Breast epithelium (tissue), 4 donors: ENCODE measurements around the gene FBXL15. TPM values are rescaled to one million over a fixed set of nuclear protein-coding genes. Genes with fewer than 3 reads are reported as not detected.

Experiments used
- DNase-seq, 2 donors: peaks; one replicate each; pipeline ENCODE4 v3.0.0-alpha.2; 2019; ENCODE audit warnings: low spot score in 2 of 2
- H3K27ac ChIP-seq, 2 donors: fragments of 200-600 bp; sonication (generic) in 1 of 2; one replicate each; pipeline ENCODE4 v1.5.1; 2016 to 2019; ENCODE audit warnings: mild to moderate bottlenecking in 1 of 2
- H3K27me3 ChIP-seq, 2 donors: fragments of 200-600 bp; sonication (generic) in 1 of 2; one replicate each; pipeline versions ENCODE4 v1.5.1 to v1.6.0; 2017 to 2019; ENCODE audit warnings: control low read depth in 1 of 2, mild to moderate bottlenecking in 1 of 2
- H3K36me3 ChIP-seq: fragments of 200-600 bp; one replicate; pipeline ENCODE4 v1.5.1; 2019
- H3K4me1 ChIP-seq, 2 donors: fragments of 200-600 bp; sonication (generic); one replicate each; pipeline ENCODE4 v1.5.1; 2016 to 2019; ENCODE audit warnings: control low read depth in 1 of 2
- H3K4me3 ChIP-seq, 3 donors: fragments of 200-600 bp; sonication (generic); 1 replicate in 2 of 3; 2 replicates in 1 of 3; pipeline ENCODE4 v1.5.1; 2016 to 2019; ENCODE audit warnings: mild to moderate bottlenecking in 3 of 3, moderate library complexity in 2 of 3
- H3K9me3 ChIP-seq, 2 donors: fragments of 200-600 bp; sonication (generic) in 1 of 2; one replicate each; pipeline ENCODE4 v1.5.1; 2016 to 2019; ENCODE audit warnings: control low read depth in 1 of 2
- POLR2A ChIP-seq: fragments of 450-650 bp; IDR thresholded peaks from one replicate; pipeline ENCODE4 v1.6.1; 2016; ENCODE audit warnings: antibody characterized with exemption, mild to moderate bottlenecking, moderate library complexity
- POLR2AphosphoS5 ChIP-seq, 3 donors: sonication (generic); formaldehyde crosslinking; IDR thresholded peaks; one replicate each; pipeline ENCODE4 v1.6.1; 2017; ENCODE audit warnings: antibody characterized with exemption in 3 of 3
- intact Hi-C: fragments of 100-400 bp; cut with DNase I; formaldehyde crosslinking; loops from one replicate; pipeline ENCODE4 v1.15.1; 2023; ENCODE audit warnings: low total_unique reads
- total RNA-seq, 3 donors: library from RNA; depleted of rRNA; stranded (reverse); fragments of >200 nt; gene quantifications; one replicate each; pipeline ENCODE4 v1.1.0, GENCODE V29; 2016
- TF ChIP-seq, protein P1 (sequence below), 3 donors: fragments of 450-650 bp; IDR thresholded peaks; one replicate each; pipeline ENCODE4 v1.5.1; 2016 to 2017; ENCODE audit warnings: antibody characterized with exemption in 3 of 3, mild to moderate bottlenecking in 3 of 3, moderate library complexity in 3 of 3

The FBXL15 gene
- total RNA-seq, 3 donors from 2014 or later, result 16.8 to 24.8 (median 21.0) TPM

DNA sequence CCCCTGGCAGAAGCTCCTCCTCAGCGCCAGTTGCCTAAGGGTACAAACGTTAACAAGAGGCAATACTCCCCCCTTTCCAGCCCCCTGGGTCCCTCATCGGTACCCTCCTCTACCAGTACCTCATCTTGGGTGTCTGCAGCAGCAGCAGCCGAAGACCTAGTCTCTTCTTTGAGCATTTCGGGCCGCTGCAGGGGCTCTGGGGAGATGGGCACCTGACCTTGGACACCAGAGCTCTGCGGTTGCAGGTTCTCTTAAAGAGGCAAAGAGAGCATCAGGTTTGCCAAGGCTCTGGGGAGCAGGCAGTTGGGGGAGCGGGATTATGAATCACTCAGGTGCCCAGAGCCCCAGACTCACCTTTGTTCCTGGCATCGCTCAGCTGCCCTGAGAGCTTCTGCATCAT lies 3.5 kb downstream of the FBXL15 start:
- no peaks in the 10 kb centered on the region for H3K9me3 ChIP-seq
- no peak overlapping the region for H3K27ac ChIP-seq
- no peak for DNase-seq
- no peak for TF ChIP-seq POLR2A
- TF ChIP-seq, protein P1, sequence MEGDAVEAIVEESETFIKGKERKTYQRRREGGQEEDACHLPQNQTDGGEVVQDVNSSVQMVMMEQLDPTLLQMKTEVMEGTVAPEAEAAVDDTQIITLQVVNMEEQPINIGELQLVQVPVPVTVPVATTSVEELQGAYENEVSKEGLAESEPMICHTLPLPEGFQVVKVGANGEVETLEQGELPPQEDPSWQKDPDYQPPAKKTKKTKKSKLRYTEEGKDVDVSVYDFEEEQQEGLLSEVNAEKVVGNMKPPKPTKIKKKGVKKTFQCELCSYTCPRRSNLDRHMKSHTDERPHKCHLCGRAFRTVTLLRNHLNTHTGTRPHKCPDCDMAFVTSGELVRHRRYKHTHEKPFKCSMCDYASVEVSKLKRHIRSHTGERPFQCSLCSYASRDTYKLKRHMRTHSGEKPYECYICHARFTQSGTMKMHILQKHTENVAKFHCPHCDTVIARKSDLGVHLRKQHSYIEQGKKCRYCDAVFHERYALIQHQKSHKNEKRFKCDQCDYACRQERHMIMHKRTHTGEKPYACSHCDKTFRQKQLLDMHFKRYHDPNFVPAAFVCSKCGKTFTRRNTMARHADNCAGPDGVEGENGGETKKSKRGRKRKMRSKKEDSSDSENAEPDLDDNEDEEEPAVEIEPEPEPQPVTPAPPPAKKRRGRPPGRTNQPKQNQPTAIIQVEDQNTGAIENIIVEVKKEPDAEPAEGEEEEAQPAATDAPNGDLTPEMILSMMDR (IDR thresholded peaks at IDR 0.05), result no peak
- TF ChIP-seq POLR2AphosphoS5 (IDR thresholded peaks at IDR 0.05), result no peak
- H3K36me3 ChIP-seq, result no peaks in the 10 kb centered on the region
- no peak overlapping the region for H3K4me3 ChIP-seq
- no peaks in the 10 kb centered on the region for H3K27me3 ChIP-seq
- peaks cover 5 to 11% of the 10 kb centered on the region in 2 donors for H3K4me1 ChIP-seq
- intact Hi-C loops, result no loop called here

- H3K27ac ChIP-seq, result no peak overlapping the region
Observed at GRCh38 chr10:102424916-102425315, 4.3 kb downstream of the FBXL15 start.

GRCh38 chr10:102425444-102425843 lies 4.8 kb downstream of the FBXL15 start:
- H3K27ac ChIP-seq, result no peak overlapping the region

More at GRCh38 chr10:102424916-102425315, 4.3 kb downstream of the FBXL15 start:
- DNase-seq, result no peak
- Histone ChIP-seq H3K36me3 (no peaks in the 10 kb centered on the region), H3K9me3 (no peaks in the 10 kb centered on the region), H3K4me1 (peaks cover 3 to 8% of the 10 kb centered on the region in 2 donors), H3K27me3 (no peaks in the 10 kb centered on the region), H3K4me3 (no peak overlapping the region)
- intact Hi-C loops, result no loop called here
- TF ChIP-seq POLR2A (no peak), POLR2AphosphoS5 (IDR thresholded peaks at IDR 0.05) (no peak)
- TF ChIP-seq, protein P1 (IDR thresholded peaks at IDR 0.05), result no peak

GRCh38 chr10:102426803-102427287 lies 6.2 kb downstream of the FBXL15 start:
- intact Hi-C loops, result no loop called here
- TF ChIP-seq POLR2AphosphoS5 (IDR thresholded peaks at IDR 0.05) (no peak), POLR2A (no peak)
- TF ChIP-seq, protein P1 (IDR thresholded peaks at IDR 0.05), result no peak

More at GRCh38 chr10:102425444-102425843, 4.8 kb downstream of the FBXL15 start:
- intact Hi-C loops, result no loop called here
- Histone ChIP-seq H3K36me3 (no peaks in the 10 kb centered on the region), H3K4me1 (peaks cover 0 to 5% of the 10 kb centered on the region in 2 donors), H3K4me3 (no peak overlapping the region), H3K9me3 (no peaks in the 10 kb centered on the region), H3K27me3 (no peaks in the 10 kb centered on the region)
- TF ChIP-seq, protein P1 (IDR thresholded peaks at IDR 0.05), result no peak
- no peak for TF ChIP-seq POLR2A
- TF ChIP-seq POLR2AphosphoS5 (IDR thresholded peaks at IDR 0.05), result no peak
- no peak for DNase-seq

GRCh38 chr10:102429468-102429867 lies 8.8 kb downstream of the FBXL15 start:
- Histone ChIP-seq H3K27me3 (no peaks in the 10 kb centered on the region), H3K9me3 (no peaks in the 10 kb centered on the region), H3K27ac (no peak overlapping the region), H3K4me1 (peaks cover 6% of the 10 kb centered on the region in 2 donors), H3K4me3 (no peak overlapping the region), H3K36me3 (no peaks in the 10 kb centered on the region)
- DNase-seq, result no peak
- TF ChIP-seq POLR2A (no peak), POLR2AphosphoS5 (IDR thresholded peaks at IDR 0.05) (no peak)
- TF ChIP-seq, protein P1 (IDR thresholded peaks at IDR 0.05), result no peak
- intact Hi-C loops, result no loop called here

More at GRCh38 chr10:102426803-102427287, 6.2 kb downstream of the FBXL15 start:
- no peaks in the 10 kb centered on the region for H3K27me3 ChIP-seq
- no peaks in the 10 kb centered on the region for H3K36me3 ChIP-seq
- H3K4me3 ChIP-seq, result no peak overlapping the region
- no peaks in the 10 kb centered on the region for H3K9me3 ChIP-seq
- no peak for DNase-seq
- peaks cover 6 to 11% of the 10 kb centered on the region in 2 donors for H3K4me1 ChIP-seq
- no peak overlapping the region for H3K27ac ChIP-seq
